ENCODE results near the gene GGT6.
"Not testable (repeated sequence)": the region's sequence is repeated elsewhere in the genome, so short reads cannot be mapped to it uniquely, and the experiment has no call there.

The GGT6 gene, protein sequence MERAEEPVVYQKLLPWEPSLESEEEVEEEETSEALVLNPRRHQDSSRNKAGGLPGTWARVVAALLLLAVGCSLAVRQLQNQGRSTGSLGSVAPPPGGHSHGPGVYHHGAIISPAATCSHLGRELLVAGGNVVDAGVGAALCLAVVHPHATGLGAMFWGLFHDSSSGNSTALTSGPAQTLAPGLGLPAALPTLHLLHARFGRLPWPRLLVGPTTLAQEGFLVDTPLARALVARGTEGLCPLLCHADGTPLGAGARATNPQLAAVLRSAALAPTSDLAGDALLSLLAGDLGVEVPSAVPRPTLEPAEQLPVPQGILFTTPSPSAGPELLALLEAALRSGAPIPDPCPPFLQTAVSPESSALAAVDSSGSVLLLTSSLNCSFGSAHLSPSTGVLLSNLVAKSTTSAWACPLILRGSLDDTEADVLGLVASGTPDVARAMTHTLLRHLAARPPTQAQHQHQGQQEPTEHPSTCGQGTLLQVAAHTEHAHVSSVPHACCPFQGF

DNA sequence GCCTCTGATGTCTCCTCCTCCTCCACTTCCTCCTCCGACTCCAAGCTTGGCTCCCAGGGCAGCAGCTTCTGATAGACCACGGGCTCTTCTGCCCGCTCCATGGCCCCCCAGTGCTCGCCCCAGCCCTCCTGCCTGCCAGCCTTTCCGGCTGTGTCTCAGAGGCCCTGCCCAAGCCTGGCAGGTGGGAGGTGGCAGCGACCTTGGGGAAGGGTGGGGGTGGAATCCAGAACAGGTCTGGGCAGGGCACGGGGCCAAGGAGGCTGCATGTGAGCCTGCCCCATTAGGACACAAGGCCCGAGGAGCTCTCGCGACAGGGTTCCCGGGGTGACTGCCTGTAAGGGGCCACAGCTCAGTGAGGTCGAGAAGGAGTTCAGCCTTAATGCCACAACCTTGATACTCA lies at the start of gene GGT6:
TSS of gene GGT6 (minus strand) at position 157 of the 400 bp plus-strand sequence. CDS start at position 101, 56 bp downstream.
- no peak for DNase-seq

DNA sequence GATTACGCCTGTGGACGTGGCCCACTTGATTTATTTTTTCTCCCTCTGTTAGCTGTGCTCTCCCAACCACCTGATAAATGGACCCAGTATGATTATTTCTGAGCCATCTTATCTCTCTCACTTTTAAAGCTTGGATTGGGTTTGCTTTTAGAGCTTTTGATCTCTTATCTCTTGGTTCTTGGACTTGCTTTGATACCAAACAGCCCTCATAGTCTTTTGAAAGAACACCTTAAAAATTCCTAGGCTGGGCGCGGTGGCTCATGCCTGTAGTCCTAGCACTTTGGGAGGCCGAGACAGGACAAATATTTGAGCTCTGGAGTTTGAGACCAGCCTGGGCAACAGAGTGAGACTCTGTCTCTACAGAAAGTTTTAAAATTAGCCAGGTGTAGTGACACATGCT lies 49.8 kb upstream of the GGT6 start:
- no peak for DNase-seq

DNA sequence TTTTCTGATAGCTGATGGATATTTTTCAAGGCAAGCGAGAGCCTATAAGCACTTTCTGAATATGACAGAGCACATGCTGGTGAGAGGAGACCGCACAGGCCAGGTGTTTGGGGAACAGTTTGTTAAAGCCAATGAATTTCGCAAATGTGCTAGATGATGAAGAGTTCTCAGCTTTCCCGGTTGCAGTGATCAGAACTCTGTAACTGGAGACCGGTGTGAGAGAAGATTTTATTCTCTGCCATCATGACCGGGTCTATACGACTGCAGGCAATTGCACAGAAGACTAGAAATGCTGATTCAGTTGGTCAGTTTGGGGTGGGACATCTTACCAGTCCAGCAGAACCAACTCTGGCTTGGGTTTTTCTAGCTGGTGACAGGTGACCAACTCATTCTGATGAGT lies 49.4 kb upstream of the GGT6 start:
- DNase-seq, result no peak

DNA sequence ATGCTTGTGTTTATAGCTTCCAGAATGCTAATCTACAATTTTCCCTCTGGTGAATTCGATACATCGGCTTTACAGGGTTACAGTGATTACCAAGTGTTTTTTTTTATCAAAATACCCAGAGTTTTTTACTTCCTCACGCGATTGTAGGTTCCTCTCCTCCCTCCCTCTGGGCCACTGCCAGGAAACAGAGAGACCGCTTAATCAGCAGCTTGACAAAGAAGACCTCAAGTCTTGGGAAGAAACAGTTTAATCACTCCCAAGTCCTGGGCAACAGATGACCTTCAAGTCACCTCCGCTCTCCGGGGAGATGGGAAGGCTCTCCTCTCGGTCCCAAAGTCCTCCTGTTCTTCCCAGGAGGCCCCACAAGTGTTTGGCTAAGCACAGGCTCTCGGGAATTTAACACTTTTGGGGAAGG lies 47.4 kb upstream of the GGT6 start:
- DNase-seq, result peak; percentile 89

DNA sequence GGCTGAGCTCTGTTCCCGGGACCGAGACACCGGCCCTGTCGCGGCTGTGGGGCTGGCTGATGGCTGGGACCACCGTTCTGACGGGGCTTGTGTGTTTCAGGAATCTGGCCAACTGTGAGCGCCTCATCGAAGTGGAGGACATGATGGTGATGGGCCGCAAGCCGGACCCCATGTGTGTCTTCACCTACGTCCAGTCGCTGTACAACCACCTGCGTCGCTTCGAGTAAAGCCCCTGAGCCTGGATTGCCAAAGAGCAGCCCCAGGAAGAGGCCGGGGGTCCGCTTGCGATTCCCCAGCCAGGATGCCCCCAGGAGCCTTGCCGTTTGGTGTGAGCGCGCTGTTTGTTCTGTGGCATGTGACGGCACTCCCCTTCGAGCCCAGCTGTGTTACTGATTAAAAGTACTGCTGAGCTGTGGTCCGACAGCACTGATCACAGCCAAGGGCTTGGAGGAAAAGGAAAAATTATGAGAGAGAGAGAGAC lies 46.9 kb upstream of the GGT6 start:
- DNase-seq, result no peak

DNA sequence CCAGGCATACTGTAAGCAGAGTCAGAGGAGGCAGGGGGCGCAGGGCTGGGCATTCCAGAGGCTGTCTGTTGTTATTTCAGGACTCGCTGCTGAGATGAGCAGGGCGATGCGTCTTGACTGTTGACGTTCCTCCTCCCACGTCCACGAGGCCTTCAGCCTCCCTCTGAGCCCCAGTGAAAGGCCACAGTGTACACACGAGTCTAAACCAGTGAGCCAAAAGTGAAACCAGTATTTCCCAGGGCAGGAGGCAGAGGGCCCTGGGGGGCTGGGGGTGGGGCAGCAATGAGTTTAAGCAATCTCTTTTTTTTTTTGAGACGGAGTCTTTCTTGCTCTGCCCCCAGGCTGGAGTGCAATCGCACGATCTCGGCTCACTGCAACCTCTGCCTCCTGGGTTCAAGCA lies 45.4 kb upstream of the GGT6 start:
- DNase-seq, result peak; percentile 85

DNA sequence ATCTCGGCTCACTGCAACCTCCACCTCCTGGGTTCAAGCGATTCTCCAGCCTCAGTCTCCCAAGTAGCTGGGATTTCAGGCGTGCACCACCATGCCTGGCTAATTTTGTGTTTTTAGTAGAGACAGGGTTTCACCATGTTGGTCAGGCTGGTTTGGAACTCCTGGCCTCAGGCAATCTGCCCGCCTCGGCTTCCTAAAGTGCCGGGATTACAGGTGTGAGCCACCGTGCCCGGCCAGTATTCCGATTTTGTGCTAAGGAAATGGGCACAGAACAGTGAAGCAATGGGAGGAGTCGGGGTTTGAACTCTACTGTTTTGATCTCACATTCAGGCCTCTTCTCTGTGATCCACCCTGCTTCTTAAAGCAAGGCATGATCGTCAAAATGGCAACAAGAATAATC lies 44.4 kb upstream of the GGT6 start:
- not testable (repeated sequence) for DNase-seq

DNA sequence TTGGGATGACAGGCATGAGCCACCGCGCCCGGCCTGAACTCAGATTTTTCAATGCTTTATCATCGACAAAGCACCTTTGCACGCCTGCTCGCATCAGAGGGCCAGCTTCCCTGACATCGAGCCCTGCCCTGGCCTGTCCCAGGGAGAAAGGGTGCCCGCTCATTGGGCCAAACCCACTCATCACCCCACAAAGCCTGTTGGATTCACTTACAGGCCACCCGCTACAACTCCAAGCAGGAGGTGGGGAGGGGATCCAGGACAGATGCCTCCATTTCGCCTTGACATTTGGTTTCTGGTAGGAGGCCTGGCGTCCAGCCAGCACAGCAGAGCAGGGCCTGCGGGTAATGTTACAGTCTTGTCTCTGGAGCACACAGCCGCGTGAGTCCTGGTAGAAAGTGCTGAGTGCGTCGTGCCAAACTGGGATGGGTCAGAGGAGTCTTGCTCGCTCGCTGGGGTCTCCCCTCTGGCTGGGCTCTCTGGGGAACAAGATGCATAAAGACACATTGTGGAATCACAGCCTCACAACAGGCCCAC lies 43.8 kb upstream of the GGT6 start:
- no peak for DNase-seq

DNA sequence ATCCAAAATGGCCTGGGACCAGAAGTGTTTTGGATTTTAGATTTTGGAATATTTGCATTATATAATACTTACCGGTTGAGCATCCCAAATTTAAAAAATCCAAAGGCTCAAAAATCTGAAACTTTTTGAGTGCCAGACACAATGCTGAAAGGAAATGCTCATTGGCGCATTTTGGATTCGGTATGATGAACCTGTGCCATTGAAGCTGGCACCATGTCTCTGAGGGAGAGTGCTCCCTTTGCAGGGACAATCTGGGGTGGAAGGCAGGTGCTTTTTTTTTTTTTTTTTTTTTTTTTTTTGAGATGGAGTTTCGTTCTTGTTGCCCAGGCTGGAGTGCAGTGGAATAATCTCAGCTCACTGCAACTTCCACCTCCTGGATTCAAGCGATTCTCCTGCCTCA lies 41.7 kb upstream of the GGT6 start:
- no peak for DNase-seq

DNA sequence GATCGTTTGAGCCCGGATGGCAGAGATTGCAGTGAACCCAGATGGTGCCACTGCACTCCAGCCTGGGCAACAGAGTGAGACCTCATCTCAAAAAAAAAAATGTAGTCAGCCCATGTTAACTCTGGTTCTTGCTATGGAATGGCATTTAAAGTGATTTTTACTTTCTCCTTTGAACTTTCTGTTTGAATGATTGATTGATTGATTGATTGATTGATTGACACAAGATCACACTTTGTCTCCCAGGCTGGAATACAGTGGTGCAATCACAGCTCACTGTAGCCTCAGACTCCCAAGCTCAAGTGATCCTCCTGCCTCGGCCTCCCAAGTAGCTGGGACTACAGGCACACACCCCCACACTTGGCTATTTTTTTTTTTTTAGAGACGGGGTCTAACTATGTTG lies 40.9 kb upstream of the GGT6 start:
- DNase-seq, result no peak

DNA sequence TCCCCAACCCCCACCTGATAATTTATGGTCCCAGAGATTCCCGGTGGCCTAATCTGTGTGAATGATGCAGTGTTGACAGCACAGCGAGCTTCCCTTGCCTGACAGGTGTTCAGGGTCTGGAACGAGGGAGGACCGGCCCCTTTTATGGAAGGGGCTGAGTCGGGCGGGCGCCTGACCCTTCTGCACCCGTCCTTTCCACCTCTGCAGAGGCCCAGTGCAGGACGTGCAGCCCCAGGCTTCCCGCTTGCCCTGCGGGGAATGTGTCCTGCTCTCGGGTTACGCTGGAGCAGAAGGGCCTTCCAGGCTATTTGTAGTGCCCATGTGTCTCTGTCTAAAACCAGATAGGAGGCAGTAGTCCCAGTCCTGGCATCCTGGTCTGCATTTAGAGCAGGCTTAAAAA lies 40.2 kb upstream of the GGT6 start:
- DNase-seq, result no peak

DNA sequence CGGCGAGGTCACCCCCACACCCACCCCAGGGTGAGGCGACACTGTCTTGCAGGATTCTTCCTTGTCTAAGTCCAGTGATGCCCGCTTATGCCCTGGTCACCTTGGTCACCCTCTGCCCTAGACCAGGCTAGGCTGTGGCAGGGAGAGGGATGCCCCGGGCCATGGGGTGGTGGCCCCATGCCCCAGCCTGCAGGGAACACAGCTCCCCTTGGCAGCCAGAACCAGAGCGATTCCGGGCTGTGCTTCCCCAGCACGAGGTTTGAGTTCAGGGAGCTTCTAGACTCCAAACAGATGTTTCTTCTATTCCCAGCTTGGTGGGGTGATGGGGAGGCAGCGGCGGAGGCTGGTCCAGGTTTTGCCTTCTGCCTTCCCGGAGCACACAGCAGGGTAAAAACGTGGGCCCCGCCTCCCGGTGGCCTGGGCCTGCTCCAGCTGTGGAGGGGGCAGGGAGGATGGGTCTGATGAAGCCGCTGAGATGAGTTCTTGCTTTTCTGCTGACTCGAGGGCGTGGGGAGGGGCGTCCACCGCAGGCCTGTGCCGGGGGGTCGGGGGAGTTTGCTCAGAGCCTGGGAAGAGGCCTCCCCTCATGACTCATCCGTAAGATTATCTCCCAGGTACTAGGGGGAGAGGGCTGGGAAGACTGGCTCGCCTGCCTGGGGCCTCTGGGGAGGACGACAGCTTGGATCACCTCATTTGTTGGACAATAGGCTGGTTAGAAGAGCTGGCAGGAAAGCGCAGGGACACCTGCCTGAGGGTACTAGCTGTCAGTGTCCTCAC lies 39.3 kb upstream of the GGT6 start:
- no peak for DNase-seq

DNA sequence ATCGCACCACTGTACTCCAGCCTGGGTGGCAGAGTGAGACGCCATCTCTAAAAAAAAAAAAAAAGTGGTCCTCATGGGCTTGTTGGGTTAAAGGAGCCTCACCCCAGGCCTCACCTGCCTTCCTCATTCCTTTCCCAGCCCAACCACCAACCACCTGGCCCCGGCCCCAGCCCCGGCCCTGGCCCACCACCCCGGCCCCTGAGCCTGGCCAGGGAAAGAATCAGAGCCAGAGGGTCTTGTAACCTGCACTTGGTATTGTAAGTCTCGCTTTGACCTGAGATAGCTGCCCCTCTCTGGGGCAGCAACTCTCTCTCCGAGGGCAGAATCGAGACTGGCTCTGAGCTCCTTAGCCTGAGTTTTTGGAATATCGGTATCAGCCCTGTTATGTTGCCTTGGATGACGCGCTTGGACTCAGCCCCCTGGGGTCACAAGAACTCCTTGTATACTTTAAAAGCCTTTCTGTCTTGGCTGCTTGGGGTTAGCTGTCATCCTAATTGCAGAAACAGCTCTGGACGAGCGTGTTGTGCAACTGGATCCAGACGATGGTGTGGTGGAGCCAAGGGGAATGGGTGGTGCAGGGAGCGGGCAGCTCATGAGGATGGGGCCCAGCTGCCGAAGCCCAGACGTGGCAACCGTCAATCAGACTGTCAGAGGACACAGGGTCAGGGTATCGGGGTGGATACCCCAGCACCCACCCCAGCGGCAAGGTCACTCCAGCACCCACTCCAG lies 38.6 kb upstream of the GGT6 start:
- DNase-seq, result no peak

DNA sequence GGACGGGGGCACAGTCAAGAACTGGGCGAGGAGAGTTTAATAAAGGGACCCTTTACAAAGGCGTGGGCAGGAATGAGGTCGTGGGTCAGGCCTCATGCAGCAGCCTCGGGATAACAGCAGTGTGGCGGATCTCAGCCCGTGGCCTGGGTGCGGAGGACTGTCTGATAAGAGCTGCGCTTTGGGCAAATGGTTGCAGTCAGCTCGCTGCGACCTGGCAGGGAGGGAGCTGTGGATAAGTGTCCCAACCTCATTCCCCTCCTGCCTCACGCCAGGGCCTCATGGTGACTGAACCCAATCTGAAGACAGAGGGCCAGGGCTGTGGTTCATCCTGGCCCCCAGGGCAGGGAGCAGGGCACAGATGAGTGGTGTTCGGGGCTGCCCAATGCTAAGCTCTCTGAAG lies 37.6 kb upstream of the GGT6 start:
- DNase-seq, result no peak

DNA sequence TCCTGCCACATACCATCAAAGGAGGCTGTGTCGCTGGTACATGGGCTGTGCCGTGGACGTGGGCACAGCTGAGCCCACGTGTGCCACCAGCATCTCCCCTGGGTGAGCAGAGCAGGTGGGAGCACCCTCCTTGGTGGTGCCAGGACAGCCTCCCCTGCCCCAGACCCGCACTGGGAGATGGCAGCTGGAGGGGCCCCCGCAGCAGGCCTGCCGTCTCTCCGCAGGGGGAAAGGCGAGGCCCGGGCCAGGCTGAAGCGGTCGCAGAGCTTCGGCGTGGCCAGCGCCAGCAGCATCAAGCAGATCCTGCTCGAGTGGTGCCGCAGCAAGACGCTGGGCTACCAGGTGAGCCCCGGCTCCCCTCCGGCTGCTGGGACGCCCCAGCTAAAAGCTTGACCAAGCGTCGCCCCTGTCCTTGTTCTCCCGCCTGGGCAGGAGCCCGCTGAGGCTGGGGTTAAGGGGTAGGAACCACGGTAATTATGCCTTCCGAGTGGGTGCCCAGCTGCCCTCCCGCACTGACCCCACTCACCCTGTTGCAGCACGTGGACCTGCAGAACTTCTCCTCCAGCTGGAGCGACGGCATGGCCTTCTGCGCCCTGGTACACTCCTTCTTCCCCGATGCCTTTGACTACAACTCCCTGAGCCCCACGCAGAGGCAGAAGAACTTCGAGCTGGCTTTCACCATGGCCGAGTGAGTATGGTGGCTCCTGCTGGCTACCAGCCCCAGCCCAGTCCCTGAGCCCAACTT lies 36.4 kb upstream of the GGT6 start:
- no peak for DNase-seq

DNA sequence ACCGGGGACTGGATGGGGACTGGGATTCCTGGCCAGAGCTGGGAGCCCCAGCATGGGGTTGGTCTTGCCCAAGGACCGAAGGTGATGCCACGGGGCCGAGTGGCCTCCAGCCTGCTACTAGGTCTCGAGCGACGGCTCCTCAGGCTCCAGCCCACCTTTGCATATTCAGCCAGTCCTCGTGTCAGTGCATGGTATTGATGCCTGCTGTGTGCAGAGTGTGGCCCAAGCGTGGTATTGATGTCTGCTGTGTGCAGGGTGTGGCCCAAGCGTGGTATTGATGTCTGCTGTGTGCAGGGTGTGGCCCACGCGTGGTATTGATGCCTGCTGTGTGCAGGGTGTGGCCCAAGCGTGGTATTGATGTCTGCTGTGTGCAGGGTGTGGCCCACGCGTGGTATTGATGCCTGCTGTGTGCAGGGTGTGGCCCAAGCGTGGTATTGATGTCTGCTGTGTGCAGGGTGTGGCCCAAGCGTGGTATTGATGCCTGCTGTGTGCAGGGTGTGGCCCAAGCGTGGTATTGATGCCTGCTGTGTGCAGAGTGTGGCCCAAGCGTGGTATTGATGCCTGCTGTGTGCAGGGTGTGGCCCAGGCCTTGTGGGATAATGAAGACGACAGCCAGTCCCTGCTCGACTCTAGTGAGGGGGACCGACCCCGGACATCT lies 35.4 kb upstream of the GGT6 start:
- not testable (repeated sequence) for DNase-seq

DNA sequence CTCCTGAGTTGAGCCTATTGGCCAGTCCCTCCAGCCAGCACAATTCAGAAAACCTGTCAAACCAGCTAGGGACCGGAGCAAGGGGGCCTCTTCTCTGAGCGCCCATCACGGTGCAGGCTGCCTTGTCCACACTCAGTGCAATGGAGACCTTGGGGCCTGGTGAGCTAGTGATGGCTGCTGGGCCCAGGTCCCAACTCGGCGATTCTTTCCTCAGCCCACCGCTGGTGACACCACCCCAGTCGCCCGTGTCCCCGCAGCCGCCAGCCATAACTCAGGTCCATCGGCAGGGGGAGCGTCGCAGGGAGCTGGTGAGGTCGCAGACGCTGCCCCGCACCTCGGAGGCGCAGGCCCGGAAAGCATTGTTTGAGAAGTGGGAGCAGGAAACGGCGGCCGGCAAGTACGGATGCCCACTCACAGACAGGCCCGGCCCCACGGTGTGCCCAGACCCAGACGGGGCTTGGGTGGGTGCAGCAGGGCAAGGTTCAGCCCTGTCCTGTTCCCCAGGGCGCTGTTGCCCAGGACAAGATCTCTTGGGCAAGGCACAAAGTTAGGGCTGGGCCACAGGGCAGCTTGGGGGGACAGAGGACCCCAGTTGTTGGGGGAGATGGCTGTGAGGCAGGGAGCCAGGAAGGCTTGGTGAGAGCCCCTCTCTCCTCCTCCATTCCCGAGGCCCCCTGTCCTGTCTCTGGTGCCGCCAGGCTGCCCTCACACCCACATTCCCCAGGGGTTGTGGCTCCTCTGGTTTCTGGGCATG lies 34.7 kb upstream of the GGT6 start:
- DNase-seq, result peak; percentile 60

DNA sequence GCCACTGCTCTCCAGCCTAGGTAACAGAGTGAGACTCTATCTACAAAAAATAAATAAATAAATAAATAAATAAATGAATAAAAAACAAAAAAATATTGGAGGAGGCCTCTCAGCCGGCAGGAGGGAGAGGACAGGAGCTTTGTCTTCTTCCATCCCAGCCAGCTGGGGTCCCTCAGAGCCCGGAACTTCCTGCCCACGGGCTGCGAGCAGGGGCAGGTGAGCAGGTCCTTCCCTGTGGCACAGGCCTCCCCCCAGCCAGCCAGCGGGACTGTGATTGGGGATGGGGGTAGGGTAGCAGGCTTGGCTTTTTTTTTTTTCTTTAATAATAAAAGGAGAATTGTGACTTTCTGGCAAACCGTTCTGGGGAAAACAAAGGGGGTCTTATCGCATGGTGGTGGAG lies 34.0 kb upstream of the GGT6 start:
- no peak for DNase-seq

DNA sequence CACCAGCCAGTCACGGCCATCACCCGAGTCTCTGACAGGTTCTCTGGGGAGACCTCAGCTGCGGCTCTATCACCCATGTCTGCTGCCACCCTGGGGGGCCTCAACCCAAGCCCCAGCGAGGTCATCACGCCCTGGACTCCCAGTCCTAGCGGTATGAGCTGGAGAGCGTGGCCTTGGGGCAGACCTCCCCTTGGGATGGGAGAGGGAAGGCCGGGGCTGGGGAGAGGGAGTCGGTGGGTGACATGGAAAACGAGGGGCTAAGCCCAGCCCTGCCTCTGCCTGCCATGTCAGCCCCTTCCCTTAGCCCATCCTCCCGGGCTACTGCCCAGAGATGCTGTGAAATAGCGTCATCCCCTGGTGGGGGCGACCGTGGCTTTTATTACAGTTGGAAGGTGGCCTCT lies 32.6 kb upstream of the GGT6 start:
- DNase-seq, result no peak

DNA sequence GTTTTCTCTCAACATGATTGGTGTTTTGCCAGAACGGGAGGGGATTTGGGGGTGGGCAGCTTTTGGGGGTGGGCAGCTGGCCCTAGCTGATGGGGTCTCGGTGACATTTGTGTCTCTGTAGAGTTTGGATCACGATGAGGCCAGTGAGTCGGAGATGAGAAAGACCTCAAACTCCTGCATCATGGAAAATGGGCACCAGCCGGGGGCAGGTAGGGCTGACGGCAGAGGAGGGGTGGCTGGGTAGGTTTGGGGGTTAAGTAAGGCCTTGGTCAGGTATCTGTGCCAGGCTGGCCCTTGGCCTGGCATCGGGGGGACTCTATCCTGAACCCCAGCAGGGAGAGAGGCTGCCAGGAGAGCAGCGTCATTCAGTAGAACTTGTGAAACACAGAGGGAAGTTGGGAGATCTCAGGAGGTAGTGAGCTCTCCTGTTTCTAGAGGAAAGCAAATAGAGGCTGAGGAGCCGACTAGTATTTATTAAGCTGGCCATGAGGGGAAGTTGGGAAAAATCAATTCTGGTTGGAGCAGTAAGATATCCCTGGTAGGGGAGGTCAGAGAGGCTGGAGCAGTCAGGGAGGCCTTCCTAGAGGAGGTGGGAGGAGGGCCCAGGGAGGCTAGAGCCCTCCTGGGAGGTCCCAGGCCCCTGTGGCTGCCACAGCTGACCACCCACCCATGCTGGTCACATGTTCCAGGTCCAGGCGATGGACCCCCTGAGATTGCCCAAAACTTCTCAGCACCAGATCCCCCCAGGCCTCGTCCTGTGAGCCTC lies 32.0 kb upstream of the GGT6 start:
- no peak for DNase-seq

Data from suppressor macrophage treated with lipopolysaccharide for 4 hours (primary cell).